Ovary (tissue), 3 donors: ENCODE results near the gene TSPAN6.

Experiments
- CTCF ChIP-seq, 3 donors: fragments of 450-650 bp in 2 of 3; fragments of 200-600 bp in 1 of 3; IDR thresholded peaks; one replicate each; pipeline versions ENCODE4 v1.5.1 to v1.8.0; 2016 to 2022; ENCODE audit warnings: antibody characterized with exemption in 3 of 3, mild to moderate bottlenecking in 1 of 3
- POLR2A ChIP-seq: fragments of 450-650 bp; IDR thresholded peaks from one replicate; pipeline ENCODE4 v1.6.1; 2017; ENCODE audit warnings: antibody characterized with exemption, mild to moderate bottlenecking, moderate library complexity
- donor health status: DM: no; HTN: no; CAD: no.

- peak; percentile 37 to 93 (median 88) for TF ChIP-seq CTCF (IDR thresholded peaks at IDR 0.05)
- no peak for TF ChIP-seq POLR2A
These were observed 48.8 kb upstream of the TSPAN6 start for GRCh38 chrX:100685284-100685996.
